Cerebellar nuclear complex (tissue), 1 donor: ENCODE data around the gene DLGAP3.

ENCODE experiments used
- DNase-seq, 2 experiments: peaks; one replicate each; lab custom pipeline; 2025; lab: John Stamatoyannopoulos, UW

Gene DLGAP3

DNA sequence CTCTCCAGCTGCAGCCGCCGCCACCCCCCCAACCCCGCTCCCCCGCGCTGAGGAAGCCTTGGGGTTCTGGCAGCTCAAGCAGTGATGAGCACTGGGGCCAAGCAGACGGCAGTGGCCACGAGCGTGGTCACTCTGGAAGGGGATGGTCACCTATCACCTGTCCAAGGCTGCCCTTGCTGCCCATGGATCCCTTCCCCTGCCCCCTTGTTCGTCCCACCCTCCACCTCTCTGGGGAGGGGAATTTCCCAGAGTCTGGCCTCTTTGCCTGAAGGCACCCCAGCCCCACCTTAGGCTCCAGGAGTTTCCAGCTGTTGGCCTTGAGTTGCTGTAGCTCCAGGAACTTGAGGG lies 62.7 kb downstream of the DLGAP3 start:
- no peak for DNase-seq

DNA sequence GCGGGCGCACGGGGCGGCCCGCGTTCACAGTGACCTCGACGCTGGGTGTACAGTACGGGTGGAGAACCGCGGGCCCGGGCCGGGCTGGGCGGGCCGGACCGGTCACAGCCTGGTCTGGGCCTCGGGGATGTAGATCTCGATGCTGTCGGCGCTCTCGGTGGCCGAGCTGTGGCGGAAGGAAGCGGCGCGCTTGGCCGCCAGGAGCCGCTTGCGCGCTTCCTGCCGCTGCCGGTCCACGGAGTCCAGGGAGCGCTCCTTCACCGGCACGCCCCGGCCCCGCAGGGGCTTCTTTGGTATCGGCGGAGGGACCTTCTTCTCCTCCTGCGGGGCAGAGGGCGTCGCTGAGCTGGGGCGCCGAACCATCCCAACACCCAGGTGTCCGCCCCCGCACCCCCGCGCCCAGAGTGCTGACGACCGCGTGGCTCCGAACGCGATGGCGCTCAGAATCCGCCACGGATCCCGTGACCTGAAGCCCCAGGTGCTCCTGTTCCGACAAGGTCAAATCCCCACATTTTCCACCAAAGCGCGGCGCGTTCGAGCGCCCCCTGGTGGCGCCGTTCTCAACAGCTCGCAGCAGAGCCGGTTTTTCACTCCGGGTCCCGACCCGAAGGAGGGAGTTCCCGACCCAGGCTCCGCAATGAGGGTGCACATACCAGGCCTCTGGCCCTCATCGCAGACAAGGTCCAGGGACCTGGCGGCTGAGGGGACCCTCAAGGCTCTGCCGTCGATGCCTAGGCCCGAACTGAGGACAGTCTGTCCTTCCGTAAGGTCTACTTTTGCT lies 63.3 kb downstream of the DLGAP3 start:
- DNase-seq = peak in 1 of 2 experiments; percentile 37

DNA sequence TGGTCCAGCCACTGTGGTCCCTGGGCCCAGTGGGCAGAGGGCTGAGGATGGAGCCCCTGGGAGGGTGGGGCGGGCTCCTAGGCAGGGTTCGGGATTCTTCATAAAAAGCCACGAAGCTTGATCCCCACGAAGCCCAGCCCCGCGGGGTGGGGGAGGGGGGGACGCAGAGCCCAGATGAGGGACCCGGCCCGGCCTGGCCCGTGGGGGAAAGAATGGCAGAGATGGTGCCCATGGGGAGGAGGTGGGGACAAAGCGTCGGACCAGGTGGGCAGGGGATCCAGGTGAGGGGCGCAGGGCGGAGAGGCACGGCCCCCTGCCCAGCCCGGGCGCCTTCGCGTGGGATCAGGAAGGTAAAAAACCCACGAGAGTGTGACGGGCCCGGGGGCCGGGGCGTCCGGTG lies 63.9 kb downstream of the DLGAP3 start:
- DNase-seq = no peak

DNA sequence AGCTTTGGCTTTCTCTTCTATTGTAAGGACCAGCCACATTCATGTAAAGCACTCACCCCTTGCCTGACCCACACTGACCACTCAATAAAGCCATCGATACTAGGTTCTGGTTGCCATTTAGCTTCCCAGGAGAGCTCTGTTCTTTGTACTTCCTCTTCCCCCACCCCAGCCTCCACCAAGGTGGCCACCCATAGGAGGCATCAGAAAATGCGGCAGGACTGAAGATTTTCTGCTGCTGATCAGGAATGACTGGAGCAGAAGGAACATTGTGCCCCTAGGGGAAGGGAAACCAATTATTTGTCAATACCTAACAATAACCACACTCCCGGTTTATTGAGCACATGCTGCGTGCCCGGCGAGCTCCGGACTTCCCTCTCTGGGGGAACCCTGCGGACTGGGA lies 64.7 kb downstream of the DLGAP3 start:
- no peak for DNase-seq

DNA sequence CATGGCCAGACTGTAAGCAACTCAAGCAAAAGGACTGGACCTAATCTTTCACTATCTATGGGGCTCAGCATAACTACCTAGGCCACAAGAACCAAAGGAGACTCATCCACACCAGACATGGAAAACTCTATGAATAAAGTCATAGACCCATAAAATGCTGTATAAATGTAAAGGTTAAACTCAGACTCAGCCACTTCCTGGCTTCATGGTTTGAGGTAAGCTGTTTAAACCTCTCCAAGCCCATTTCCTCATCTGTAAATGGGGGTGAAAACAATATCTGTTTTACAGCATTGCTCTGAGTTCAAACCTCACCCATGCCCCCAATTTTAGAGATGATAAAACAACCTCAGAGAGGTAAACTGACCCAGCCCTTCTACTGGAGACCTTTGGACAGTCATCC lies 65.9 kb downstream of the DLGAP3 start:
- no peak for DNase-seq

DNA sequence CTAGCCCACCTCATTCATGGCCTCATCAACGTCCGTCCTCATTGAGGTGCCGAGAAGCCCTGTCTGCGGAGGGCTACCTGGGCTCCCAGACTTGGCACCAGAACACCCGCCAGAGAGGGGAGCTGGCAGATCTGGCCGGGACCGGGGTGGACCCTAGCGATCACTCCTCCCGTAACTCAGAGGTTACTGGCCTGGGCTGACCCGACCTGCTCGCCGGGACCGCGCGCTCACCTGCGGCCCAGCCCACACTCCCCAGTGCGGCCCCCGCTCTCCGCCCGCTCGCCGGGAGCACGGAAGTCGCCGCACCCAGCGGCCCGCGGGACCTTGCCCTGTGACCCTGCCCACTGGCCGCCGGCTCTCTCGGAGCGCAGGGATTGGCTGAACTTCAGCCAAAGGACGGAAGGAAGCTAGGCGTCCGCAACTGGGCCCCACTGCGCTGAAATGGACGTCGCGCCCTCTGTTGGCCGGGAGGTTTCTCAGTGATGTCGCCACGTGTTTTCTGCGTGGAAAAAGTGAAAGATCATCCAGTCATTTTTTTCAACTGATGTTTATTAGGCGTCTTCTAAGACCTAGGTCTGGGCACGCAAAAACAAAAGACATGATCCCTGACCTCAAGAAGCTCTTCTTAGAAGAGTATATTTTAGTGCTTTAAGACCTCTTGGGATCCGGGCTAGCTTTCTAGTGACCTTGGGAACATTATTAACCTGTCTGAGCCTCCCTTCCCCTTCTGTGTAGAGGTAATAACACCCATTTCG lies 69.8 kb downstream of the DLGAP3 start, which contains the start of gene SMIM12:
SMIM12 (minus strand) TSS at position 304 of the 755 bp plus-strand sequence. CDS start 3,772 bp downstream, outside the sequence.
- DNase-seq = peak; percentile 23 to 54

DNA sequence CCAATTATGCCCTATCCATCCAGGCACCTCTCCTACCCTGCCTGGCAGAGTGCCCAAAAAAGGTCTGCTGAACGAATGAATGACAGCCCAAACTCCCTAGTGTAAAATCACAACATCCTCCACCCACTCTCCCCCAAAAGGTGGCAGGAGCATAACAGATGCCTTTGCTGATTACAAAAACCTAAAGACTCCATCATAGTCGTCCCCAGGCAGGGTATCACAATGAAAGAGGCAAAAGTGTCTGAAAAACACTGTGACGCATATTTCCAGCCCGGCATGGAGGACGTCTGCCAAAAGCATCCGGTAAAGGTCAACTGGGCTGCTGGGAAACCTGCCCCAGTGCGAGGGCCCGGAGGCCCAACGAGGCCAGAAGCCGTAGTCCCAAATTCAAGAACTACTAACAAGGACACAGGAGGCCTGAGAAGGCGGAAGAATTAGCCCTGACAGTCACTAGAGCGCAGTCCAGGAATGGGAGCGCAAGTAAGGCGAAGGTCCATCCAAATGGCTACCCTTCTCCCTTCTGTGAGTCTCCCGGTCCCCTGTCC lies 70.5 kb downstream of the DLGAP3 start:
- DNase-seq = peak in 1 of 2 experiments; percentile 1

DNA sequence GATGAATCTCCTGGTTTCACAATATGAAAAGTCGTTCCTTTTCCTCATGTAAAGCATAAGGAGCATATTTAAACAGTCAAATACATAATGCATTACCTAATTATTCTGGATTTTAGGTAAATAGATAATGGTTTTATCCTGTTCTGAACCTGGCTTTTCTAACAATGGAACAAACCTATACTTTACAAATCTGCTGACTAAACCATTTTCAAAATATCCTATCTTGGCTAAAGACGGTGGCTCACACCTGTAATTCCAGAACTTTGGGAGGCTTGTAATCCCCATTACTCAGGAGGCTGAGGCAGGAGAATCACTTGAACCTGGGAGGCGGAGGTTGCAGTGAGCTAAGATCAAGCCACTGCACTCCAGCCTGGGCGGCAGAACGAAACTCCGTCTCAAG lies 72.8 kb downstream of the DLGAP3 start:
- no peak for DNase-seq

DNA sequence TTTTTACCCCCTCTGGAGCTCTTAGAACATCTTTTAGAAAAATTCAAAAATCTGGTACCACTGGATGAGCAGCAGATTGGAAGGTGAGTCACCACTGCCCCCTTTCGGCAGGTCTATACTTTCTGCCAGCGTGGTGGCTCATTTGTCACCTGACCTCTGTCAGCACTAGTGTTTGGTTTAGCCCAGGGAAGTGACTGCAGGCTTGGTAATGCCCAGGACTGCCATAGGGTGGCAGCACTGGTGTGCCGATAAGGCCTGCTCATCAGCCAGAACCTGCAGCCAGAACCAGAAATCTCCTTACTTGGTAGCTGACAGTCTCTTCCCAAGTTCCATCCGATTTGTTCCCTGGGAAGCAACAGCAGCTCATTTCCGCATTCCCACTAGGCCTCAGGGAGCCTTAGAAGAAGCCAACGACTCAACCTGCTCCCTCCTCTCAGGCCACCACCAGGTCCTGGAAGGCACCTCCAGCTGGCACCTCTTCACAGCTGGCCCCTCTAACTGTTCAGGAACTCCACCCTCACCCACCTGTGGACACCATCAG lies 76.7 kb downstream of the DLGAP3 start:
- peak; percentile 39 to 90 for DNase-seq

DNA sequence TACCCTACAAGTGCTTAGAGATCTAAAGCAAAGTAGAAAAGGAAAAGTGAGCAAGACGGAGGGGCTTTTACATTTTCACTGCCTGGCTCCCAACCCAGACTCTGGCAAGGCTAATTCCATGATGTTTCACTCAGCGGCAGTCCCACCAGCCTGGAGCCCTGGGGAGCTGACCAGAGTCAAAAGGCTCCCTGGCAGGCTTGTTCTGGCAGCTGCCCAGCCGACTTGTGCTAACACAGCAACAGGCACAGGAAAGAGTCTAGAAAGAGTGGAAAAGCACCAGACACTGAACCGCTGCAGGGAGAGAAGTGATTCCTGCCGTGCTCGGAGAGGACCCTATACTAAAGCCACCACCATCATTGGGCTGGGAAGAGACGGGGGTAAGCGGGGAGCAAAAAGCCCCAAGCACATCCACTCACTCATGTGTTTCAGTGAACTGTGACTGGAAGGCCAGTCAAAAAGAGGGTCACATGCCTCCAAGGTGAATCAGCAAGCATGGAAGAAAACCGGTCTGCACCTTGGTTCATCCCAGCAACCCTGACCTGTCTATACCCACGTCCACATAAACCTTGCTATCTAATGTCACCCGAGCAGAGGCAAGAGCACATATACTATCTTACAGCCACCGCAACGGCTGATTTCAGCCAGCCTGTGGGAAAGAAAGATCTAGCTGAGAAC lies 77.9 kb downstream of the DLGAP3 start:
- DNase-seq = no peak

DNA sequence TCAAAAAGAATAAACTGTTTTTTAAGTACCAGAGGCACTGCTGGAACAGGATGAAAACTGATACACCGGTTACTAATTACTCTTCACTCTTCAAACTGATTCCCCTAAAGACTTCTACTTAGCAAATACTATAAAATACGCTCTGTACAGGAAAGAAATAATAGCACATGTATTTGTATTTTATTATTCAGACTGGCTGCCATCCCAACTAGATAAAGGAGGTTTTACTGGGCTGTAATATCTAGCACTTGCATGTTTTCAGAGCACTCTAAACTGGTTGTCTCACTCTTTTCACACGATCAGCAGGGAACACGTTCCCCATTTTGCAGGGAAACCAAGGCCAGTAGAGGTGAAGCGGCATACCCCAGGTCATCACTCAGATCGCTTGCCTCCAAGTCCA lies 79.1 kb downstream of the DLGAP3 start:
- no peak for DNase-seq

DNA sequence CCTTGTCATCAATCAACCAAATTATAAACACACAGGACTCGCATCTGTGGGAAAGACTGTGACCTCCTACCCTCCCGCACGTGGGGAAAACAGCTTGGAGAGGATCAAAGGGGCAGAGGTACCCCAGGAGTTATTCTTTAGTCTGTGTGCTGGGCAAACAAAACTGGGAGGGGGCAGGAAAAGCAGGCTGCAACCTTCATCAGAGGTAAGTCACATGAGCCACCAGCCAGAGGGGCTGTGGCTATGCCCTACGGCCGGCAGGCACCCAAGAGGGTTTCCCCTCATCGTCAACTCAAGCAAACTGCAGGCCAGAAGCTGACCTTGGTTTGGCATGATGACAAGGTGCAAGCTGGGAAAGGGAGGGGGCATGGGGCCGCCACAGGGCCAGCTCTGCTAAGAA lies 82.4 kb downstream of the DLGAP3 start:
- no peak for DNase-seq

DNA sequence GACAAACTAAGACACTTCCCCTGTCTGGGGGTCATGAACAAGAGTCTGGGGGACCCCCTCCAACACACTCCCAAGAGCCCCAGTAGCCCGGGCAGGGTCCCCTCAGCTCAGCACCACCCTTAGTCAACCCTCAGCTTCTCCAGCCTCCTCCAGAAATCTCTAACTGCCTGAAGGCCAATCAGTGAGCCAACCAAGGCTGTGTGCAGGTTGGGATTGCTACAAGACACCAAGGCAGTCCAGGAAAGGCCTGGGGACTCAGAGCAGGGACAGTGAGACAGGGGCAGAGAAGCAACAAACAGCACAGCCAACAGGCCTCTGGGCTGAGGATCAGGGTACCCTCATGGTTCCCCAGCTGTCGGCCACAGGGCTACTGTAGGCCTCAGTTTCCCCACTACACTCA lies 83.2 kb downstream of the DLGAP3 start:
- DNase-seq = no peak

DNA sequence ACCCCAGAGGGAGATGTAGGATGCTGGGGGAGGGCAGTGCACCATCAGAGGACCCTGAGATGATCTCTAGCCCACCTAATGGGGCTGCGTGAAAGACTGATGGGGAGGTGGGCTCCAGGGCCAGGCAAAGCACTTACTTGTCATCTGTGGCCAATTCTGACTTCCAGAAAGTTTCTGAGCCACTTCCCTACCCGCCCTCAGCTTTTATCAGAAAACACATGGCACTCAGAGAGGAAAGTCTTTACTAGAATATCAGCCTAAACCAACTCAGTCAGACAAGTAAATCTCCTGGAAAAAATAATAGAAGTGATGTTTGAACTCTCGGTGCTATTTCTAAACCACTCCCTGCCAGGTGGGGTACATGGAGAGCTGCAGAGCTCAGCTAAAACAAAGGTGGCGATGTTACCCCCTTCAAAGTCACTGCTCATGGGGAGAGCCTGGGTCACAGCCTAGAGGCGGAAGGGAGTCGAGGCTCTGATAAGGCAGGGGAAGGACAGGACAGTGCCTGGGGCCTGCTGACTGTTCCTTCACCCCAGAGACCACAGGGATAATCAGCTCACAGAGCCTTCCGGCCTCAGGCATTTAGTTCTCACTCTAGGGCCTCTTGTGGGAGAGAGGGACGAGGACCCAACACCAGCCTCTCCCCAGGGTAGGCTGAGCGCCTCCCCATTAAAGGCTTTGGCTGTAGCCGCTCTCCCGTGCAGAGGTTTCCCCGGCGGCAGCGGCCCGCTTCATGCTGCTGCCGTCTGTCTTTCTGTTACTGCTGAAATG lies 84.1 kb downstream of the DLGAP3 start:
- DNase-seq = no peak

DNA sequence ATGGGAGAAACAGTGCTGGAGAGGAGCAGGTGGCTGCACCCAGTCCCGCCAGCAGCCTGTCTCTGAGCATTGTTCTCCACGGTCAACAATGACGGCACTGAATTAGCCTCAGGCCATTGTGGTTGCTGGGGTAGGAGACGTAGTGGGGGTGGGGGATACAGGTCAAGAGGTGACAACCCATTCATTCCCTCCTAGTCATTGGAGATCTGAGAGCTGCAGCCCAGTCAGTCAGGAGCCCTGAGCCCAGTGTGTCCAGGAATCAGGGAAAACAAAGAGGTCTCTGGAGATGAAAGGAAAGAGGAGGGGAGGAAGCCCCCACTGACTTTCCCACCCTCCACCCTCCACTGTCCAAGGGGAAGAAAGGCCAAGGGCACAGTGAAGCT lies 85.2 kb downstream of the DLGAP3 start:
- DNase-seq = no peak

DNA sequence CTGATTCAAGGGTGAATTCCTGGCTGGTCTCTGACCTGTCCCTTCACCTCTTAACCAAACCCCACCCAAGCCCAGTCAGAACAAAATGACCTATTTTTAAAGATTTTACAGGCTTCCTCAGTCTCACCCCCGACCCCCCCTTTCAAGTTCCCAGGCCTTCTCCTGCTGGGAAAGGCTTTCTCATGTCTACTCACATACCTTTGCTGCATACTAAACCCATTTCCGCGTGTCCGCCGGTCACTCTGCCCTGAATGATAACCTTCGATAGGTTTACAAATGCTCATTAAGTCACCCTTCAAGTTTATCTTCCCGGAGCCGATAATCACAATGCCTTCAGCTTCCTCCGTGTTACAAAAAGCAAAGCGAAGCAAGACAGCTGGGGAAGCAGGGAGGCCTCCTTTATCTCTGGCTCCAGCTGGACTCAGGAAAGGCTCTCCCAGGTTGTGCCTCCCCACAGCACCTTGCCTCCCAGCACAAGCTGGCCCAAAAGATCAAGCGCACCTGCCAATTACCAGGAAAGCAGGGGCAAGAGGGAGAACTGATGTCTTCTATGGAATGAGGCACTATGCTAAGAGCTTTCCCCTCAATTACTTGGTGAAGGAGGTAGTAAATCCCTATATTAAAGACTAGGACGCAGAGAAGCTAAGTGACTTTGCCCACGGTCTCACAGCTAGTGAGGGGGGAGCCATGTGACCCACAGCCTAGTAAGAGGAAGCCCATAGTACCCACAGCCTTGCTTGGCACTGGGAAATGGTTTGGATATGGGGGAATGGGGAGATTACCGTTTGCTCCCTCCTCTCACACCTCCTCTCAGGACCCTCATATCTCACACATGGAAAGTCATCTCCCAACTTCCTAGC lies 85.8 kb downstream of the DLGAP3 start:
- no peak for DNase-seq

DNA sequence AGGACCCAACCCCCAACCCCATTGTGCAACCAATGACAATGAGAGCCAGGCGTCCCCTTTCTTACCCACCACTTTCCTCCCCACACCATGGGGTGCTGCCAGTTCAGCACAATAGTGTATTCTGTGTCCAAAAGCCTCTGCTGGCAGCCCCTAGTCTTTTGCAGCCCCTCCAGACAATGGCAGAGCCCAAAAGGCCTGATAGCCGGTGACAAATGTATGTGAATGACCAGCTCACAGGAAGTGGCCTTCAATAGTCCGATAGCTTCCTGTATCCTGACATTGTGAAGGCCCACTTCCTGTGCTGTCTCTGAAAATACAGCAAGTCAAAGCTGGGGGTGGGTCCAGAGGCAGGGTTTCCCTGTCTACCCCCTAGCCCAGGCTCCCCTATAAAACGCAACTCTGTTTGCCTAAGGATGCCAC lies 86.5 kb downstream of the DLGAP3 start:
- DNase-seq = no peak

DNA sequence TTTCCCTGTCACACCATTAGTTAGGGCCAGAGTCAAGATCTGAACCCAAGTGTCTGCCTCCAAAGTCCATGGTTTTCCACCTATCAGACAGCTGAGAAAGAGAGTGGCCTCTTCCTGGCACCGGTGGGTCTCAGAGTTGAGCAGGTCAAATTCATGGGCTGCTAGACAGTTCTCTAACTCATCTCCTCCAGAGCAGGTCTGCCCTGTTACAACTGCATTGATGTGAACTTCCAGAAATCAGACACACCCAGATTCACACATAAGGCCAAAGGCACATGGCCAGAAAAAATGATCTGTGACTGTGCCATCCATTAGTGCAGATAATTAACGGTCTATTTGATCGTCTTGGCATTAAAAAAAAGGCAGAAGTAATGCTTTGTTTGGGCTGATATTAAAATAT lies 87.4 kb downstream of the DLGAP3 start:
- DNase-seq = no peak

DNA sequence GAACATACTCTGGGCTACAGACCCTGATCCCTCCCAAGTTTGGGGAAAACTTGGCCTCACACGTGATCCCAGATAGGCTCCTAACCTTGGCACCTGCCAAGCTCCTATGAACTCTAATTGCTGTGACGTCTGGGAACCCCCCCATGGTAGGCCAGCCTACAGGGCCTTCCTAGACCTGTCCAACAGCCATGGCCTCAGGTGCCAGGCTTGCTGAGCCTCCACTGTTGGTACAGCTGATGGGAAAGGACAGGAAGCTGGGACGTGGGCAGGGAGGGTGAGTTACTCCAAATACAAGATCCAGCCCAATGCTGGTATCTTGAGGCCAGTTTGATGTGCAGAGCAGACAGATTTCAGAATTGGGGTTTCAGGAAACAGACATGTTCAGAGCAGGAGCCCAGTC lies 89.0 kb downstream of the DLGAP3 start:
- no peak for DNase-seq

DNA sequence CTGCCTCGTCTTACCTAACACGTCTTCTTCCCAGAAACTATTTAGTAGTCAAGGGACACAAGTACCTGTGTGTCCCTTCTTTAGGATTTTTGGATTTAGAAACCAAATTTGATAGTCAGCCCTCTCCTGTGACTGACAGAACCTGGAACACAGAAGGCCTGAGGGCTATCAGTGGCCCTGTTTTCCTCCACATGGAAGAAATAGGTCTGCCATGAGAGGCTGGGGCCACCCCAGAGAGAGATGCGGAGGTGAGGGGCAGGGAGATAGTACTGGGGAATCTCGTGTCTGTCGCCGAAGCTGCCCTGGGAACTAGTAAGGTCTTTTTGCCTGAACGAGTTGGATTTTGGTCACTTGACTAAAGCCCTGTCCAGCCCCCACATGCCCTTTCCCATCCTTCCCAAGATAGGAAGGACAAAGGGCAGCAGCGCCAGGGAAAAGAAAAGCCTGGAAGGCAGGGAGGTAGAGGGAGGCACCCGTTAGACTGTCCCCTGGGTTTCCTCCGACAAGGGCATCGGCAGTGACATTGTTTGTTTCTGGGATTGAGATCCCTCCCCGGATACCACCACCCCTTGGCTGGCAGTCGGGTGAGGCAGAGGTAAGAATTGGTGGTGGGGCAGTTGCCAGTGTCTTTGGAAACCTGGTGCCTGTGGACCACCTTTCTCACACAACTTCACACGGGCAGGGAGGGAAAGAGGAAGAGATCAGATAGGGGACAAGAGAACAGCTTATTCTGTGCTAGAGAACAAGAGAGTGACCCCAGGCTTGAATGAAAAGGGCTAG lies 89.7 kb downstream of the DLGAP3 start:
- DNase-seq = no peak
